GF-D8 (cell line): ENCODE results near the gene NUBPL.
"Not testable (repeated sequence)": the region's sequence is repeated elsewhere in the genome, so short reads cannot be mapped to it uniquely, and the experiment has no call there.

Experiments used
- DNase-seq: peaks from one replicate; lab custom pipeline; 2025; lab: John Stamatoyannopoulos, UW

Gene NUBPL

GRCh38 chr14:31880935-31881334 lies 319.7 kb downstream of the NUBPL start:
- no peak for DNase-seq

DNA sequence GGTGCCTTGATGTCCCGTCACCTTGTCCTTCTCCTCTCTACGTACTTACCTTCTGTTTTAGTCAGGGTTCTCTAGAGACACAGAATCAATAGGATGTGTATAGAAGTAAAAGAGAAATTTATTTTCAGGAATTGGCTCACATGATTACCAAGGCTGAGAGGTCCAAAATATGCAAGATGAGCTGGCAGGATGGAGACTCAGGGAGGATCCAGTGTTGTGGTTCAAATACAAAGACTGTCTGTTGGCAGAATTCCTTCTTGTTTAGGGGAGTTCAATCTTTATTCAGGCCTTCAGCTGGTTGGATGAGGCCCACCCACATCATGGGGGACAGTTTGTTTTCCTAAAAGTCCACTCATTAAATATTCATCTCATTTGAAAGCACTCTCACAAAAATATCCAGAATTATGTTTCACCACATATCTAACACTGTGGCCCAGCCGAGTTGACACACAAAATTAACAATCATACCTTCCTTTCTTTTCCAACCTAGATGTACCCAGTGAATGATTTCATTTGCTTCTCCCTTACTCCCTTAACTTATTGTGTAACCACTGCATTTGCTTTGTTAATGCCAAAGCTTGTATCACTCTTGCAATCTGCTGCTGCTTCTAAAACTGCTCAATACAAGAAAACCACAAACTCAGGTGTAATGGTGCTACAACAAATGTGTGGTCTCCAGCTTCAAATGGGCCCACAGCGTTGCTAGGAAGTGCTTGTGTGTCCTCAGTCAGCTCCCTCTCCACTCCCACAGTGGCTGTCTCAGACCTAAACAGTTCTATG lies 320.5 kb downstream of the NUBPL start:
- DNase-seq: no peak

- DNase-seq: no peak
These were observed 323.0 kb downstream of the NUBPL start for GRCh38 chr14:31884238-31884637.

- no peak for DNase-seq
These were observed 323.7 kb downstream of the NUBPL start for GRCh38 chr14:31884776-31885379.

DNA sequence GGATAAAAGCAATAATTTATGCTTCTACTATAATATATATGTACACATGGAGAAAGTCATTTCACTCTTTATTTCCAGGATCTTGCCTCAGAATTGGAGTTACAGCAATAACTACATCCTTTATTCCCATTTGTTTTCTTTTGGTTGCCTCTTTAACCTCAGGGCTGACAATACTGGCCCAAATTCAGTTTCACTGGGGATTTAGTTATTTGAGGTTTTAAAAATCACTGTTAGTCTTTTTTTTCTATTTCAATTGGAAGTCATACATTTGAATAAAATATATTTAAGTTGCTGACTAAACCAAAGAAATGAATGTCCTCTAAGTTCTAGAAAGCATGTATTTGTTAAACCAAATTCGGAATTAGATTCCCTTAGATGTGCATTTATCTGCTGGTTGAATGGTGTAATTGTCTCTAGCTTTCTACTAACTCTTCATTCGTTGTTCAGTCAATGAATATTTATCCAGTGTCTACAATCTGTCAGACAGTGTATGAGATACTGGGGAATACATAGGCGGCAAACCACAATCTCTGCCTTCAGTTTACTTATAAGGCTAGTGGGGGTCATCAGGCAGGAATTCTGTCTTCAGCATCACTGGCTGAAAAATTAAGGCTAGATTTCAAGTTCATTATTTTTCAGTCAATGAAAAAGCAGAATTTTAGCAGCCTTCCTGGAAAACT lies 325.1 kb downstream of the NUBPL start:
- no peak for DNase-seq

DNA sequence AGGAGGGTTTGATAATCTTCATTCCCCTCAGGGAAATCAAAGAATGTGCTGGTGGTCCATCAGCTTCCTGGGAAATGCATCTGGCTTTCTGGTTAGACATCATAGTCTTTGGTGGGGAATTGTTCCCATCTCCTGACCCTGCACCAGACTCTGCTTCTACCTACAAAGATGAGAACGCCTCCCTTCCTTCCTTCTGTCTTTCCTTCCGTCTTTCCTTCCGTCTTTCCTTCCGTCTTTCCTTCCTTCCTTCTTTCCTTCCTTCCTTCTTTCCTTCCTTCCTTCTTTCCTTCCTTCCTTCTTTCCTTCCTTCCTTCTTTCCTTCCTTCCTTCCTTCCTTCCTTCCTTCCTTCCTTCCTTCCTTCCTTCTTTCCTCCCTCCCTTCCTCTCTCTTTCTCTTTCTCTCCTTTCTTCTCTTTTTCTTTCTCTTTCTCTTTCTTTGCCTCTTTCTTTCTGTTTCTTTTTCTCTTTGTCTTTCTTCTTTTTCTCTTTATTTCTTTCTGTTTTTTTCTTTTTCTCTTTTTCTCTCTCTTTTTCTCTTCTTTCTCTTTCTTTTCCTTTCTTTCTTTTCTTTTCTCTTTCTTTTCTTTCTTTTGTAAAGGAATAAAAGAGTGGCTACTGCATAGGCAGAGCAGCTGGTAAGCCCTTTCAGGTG lies 326.9 kb downstream of the NUBPL start:
- no peak for DNase-seq

GRCh38 chr14:31889297-31889696 lies 328.1 kb downstream of the NUBPL start:
- no peak for DNase-seq

- not testable (repeated sequence) for DNase-seq
These were observed 329.0 kb downstream of the NUBPL start for GRCh38 chr14:31890202-31890601.

GRCh38 chr14:31893221-31893757 lies 332.1 kb downstream of the NUBPL start:
- no peak for DNase-seq

GRCh38 chr14:31894351-31894750 lies 333.1 kb downstream of the NUBPL start:
- no peak for DNase-seq

DNA sequence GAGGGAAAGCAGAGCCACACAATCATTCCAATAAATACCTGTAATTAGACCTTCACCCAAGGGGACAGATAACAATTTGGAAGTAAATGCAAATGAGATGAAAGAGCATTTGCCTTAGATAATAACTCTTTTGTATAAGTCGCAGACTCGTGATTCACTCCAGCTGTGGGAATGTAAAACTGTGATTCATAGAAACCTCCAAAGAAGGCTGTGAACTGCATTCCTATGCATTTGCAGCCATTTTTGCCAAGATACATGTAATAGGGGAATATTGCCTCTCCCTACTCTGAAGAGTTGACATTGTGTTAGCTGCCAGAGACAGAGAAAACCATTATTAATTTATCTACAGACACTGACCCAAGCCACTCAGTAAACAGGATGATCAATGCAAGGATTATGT lies 334.0 kb downstream of the NUBPL start:
- DNase-seq: no peak

GRCh38 chr14:31895646-31896045 lies 334.4 kb downstream of the NUBPL start:
- no peak for DNase-seq

DNA sequence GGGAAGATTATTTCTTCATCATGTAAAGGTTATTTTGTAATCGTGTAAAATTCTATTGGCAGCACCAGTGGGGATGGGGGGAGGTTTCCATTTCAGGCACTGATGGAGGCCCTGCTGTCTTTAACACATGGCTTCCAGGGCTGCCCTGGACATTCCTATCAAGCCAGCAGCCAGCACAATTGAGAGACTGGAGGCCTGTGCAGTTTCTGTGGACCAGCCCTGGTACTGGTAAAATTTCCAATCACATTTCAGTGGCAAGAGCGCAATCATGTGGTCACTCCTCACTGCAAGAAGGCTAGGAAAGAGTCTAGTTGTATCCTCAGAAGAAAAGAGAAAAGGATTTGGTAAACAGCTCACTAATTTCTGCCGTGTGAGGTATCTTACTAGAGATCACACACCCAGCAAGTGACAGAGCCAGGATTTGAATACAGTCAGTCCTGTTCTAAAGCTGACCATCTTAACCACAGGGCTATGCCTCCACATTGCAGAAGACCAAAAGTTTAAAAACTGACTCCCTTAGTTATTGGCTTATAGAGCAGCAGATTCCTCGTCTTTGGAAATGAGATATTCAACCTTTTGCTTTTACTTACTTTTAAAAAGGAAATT lies 336.5 kb downstream of the NUBPL start:
- DNase-seq: no peak

- no peak for DNase-seq
These were observed 337.8 kb downstream of the NUBPL start for GRCh38 chr14:31898838-31899528.

- DNase-seq: no peak
These were observed 340.8 kb downstream of the NUBPL start for GRCh38 chr14:31902002-31902401.

DNA sequence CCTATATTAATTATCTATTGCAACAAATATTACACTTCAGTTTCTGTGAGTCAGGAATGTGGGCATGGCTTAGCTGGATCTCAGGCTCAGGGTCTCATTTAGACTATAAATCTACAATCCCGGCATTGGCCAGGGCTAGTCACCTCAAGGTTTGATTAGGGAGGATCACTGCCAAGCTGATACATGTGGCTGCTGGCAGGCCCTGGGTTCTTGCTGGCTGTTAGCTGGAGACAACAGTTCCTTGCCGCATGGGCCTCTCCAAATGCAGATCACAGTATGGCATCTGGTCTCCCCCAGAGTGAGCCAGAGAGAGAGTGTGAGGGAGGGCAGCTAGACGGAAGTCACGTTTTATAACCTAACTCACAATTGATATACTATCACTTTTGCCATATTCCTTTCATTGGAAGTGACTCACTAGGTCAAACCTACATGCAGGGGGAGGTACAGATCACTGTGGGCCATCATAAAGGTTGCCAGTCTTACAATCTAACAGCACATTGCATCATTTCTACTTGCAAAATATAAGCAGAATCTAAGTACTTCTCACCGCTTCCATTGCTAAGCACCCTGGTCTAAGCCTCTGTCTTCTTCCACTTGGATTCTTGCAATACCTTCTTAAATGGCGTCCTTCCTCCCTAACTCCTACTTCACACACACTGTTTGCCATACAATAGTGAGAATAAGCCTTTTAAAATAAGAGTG lies 341.9 kb downstream of the NUBPL start:
- no peak for DNase-seq

GRCh38 chr14:31909977-31910376 lies 348.8 kb downstream of the NUBPL start:
- no peak for DNase-seq
